Suprapubic skin (tissue), 4 donors: Measurements from ENCODE around the gene RASSF7. TPM values are rescaled to one million over a fixed set of nuclear protein-coding genes. Genes with fewer than 3 reads are reported as not detected.
A peak's percentile ranks its signal among the peaks of the same experiment; 100 is the strongest.

Source experiments
- DNase-seq, 2 donors: peaks; one replicate each; pipeline ENCODE4 v3.0.0-alpha.2; 2019; ENCODE audit warnings: low spot score in 2 of 2
- H3K27ac ChIP-seq: fragments of 200-600 bp; sonication (generic); one replicate; pipeline ENCODE4 v1.5.1; 2019
- H3K27me3 ChIP-seq: fragments of 200-600 bp; sonication (generic); one replicate; pipeline ENCODE4 v1.5.1; 2019
- H3K36me3 ChIP-seq: fragments of 200-600 bp; sonication (generic); one replicate; pipeline ENCODE4 v1.5.1; 2019
- H3K4me1 ChIP-seq: fragments of 200-600 bp; sonication (generic); one replicate; pipeline ENCODE4 v1.5.1; 2019
- H3K4me3 ChIP-seq: fragments of 200-600 bp; sonication (generic); one replicate; pipeline ENCODE4 v1.5.1; 2019; ENCODE audit warnings: mild to moderate bottlenecking
- H3K9me3 ChIP-seq: fragments of 200-600 bp; sonication (generic); one replicate; pipeline ENCODE4 v1.5.1; 2019
- EP300 ChIP-seq: sonication (generic); formaldehyde crosslinking; IDR thresholded peaks from one replicate; pipeline ENCODE4 v1.6.1; 2017; ENCODE audit warnings: antibody characterized with exemption
- POLR2A ChIP-seq, 2 donors: fragments of 450-650 bp; IDR thresholded peaks; one replicate each; pipeline ENCODE4 v1.6.1; 2017; ENCODE audit warnings: antibody characterized with exemption in 2 of 2, mild to moderate bottlenecking in 2 of 2, moderate library complexity in 2 of 2
- POLR2AphosphoS5 ChIP-seq, 3 donors: sonication (generic); formaldehyde crosslinking; IDR thresholded peaks; one replicate each; pipeline ENCODE4 v1.6.1; 2017; ENCODE audit warnings: antibody characterized with exemption in 3 of 3
- WGBS: methylation state at CpG from one replicate; pipeline ENCODE4 v1.1.5; 2018; 5-methylcytosine and 5-hydroxymethylcytosine counted together
- total RNA-seq, 4 donors: library from RNA; depleted of rRNA; stranded (reverse); fragments of >200 nt; gene quantifications; one replicate each; pipeline ENCODE4 v1.1.0, GENCODE V29; 2016
- TF ChIP-seq, protein P1 (sequence below), 2 donors: fragments of 200-600 bp in 1 of 2; fragments of 450-650 bp in 1 of 2; sonication (generic) in 1 of 2; IDR thresholded peaks; one replicate each; pipeline ENCODE4 v1.5.1; 2016 to 2019; ENCODE audit warnings: antibody characterized with exemption in 2 of 2, mild to moderate bottlenecking in 1 of 2, moderate library complexity in 1 of 2

Gene RASSF7
- total RNA-seq, 4 donors from 2014 or later: 82.6 to 113 (median 87.0) TPM

DNA sequence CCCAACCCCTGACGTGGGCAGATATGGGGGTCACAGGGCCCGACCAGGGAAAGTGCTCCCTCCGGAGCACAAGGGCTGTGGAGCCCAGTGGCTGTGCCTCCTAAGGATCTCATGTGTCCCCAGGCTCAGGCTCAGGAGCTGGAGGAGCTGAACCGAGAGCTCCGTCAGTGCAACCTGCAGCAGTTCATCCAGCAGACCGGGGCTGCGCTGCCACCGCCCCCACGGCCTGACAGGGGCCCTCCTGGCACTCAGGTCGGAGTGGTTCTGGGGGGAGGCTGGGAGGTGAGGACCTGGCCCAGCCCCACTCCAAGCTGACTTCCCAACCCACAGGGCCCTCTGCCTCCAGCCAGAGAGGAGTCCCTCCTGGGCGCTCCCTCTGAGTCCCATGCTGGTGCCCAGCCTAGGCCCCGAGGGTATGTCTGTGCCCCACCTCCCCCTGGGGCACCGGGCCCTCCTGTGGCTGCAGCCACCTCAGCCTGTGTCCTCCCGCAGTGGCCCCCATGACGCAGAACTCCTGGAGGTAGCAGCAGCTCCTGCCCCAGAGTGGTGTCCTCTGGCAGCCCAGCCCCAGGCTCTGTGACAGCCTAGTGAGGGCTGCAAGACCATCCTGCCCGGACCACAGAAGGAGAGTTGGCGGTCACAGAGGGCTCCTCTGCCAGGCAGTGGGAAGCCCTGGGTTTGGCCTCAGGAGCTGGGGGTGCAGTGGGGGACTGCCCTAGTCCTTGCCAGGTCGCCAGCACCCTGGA lies 2.5 kb downstream of the RASSF7 start:
- no peaks in the 10 kb centered on the region for H3K36me3 ChIP-seq
- peaks cover 69% of the 10 kb centered on the region for H3K4me1 ChIP-seq
- no peak for DNase-seq
- WGBS: 82% methylated on average over 4 of the region's 18 CpGs
- H3K27ac ChIP-seq: peak overlapping the region; percentile 42
- no peak overlapping the region for H3K4me3 ChIP-seq
- H3K9me3 ChIP-seq: no peaks in the 10 kb centered on the region
- no peak for TF ChIP-seq EP300
- TF ChIP-seq, protein P1, sequence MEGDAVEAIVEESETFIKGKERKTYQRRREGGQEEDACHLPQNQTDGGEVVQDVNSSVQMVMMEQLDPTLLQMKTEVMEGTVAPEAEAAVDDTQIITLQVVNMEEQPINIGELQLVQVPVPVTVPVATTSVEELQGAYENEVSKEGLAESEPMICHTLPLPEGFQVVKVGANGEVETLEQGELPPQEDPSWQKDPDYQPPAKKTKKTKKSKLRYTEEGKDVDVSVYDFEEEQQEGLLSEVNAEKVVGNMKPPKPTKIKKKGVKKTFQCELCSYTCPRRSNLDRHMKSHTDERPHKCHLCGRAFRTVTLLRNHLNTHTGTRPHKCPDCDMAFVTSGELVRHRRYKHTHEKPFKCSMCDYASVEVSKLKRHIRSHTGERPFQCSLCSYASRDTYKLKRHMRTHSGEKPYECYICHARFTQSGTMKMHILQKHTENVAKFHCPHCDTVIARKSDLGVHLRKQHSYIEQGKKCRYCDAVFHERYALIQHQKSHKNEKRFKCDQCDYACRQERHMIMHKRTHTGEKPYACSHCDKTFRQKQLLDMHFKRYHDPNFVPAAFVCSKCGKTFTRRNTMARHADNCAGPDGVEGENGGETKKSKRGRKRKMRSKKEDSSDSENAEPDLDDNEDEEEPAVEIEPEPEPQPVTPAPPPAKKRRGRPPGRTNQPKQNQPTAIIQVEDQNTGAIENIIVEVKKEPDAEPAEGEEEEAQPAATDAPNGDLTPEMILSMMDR (IDR thresholded peaks at IDR 0.05): no peak
- TF ChIP-seq POLR2AphosphoS5 (IDR thresholded peaks at IDR 0.05): no peak
- no peak for TF ChIP-seq POLR2A (IDR thresholded peaks at IDR 0.05)
- no peaks in the 10 kb centered on the region for H3K27me3 ChIP-seq

DNA sequence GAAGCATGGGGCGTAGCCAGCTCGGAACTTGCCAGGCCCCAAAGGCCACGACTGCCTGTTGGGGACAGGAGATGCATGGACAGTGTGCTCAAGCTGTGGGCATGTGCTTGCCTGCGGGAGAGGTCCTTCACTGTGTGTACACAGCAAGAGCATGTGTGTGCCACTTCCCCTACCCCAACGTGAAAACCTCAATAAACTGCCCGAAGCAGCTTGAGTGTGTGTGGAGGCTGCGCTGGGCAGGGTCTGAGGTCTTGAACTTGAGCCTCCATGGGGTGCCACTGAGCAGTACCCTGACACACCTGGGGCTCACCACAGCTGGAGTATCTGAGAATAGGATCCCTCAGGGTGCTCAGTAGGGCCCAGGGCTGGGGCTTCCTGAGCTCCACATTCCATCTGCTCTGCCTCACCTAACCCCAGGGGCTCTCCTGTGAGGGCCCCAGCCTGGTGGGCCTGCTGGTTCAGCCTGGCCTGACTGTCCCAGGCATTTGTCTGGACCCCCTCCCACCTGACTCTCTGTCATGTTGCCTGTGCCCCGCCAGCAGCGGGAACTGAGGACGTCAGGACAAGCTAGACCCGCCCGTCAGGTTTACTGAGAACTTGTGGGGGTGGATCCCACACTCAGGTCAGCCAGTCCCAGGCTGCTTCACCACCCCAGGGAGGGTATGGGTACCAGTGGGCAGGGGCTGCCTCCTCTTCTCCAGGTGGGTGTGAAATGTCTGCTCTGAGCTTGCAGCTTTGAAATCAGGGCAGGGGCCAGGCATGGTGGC lies 3.2 kb downstream of the RASSF7 start:
- no peak for TF ChIP-seq EP300
- TF ChIP-seq POLR2AphosphoS5 (IDR thresholded peaks at IDR 0.05): no peak
- no peak for TF ChIP-seq POLR2A (IDR thresholded peaks at IDR 0.05)
- TF ChIP-seq, protein P1 (IDR thresholded peaks at IDR 0.05): no peak
- Histone ChIP-seq H3K9me3 (no peaks in the 10 kb centered on the region), H3K4me1 (peaks cover 72% of the 10 kb centered on the region), H3K27ac (peak overlapping the region; percentile 42), H3K27me3 (no peaks in the 10 kb centered on the region), H3K4me3 (no peak overlapping the region), H3K36me3 (no peaks in the 10 kb centered on the region)
- peak in 1 of 2 donors; percentile 76 for DNase-seq
- 69% methylated on average over 4 of the region's 12 CpGs for WGBS

DNA sequence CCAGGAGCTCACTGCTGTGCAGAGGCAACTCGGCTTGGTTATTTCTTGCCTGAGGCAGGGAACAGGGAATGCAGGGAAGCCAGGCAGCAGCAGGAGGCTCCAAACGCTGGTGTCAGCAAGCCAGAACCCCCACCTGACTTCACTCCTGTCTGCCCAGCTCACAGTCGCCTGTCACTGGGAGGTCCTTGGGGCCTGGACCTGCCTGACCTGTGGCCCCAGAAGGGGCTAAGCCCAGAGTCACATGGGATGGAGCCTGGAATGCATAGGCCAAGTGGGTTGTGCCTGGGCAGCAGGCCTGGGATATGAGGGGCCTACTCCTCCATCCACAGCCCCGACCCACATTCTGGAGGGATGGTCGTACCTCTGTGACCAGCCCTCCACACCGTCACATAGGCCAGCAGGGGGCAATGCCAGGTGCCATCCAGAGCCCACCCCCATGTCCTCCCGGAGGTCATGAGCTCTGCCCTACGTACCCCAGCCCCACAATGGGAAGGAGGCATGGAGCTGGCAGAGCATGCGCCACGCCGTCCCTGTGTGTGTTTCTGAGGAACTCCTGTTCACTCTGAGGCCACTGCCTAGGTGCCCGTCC lies 5.2 kb downstream of the RASSF7 start:
- WGBS: 76% methylated on average over 8 of the region's 12 CpGs
- Histone ChIP-seq H3K36me3 (no peaks in the 10 kb centered on the region), H3K27ac (no peak overlapping the region), H3K27me3 (no peaks in the 10 kb centered on the region), H3K4me3 (no peak overlapping the region), H3K4me1 (peaks cover 68% of the 10 kb centered on the region), H3K9me3 (no peaks in the 10 kb centered on the region)
- DNase-seq: no peak
- TF ChIP-seq, protein P1 (IDR thresholded peaks at IDR 0.05): no peak
- TF ChIP-seq POLR2A (IDR thresholded peaks at IDR 0.05) (no peak), POLR2AphosphoS5 (IDR thresholded peaks at IDR 0.05) (no peak), EP300 (no peak)

DNA sequence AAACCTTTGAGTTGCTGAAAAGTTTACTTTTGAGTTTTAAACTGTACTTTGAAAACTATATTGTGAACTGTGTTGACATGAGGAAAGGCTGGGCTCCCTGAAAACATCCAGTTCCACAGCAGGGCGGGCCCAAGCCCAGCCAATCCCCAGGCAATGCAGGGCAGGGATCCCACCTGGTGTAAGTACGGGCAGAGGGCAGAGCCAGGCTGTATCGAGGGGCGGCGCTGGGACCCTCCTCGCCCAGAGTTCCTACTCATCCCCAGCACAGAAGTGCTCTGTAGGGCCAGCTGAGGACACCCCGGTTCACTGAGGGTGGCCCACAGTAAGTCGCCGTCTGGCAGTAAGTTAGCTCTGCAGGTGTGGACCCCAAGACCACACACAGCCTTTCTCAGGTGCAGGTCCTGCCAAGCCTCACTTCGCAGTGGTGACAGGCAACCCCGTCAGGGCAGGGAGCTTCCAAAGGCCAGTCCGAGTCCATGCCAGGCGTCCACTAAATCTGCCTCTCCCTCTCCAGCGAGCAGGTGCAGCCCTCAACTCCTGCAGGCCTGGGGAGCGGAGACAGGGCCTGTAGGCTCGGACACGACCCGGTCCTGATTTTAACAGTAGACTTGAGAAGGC lies 6.3 kb downstream of the RASSF7 start:
- Histone ChIP-seq H3K4me3 (peak overlapping the region; percentile 76), H3K27ac (peak overlapping the region; percentile 91), H3K9me3 (no peaks in the 10 kb centered on the region), H3K4me1 (peaks cover 57% of the 10 kb centered on the region), H3K27me3 (no peaks in the 10 kb centered on the region), H3K36me3 (no peaks in the 10 kb centered on the region)
- WGBS: 93% methylated on average over 4 of the region's 18 CpGs
- TF ChIP-seq EP300 (no peak), POLR2A (IDR thresholded peaks at IDR 0.05) (no peak), POLR2AphosphoS5 (IDR thresholded peaks at IDR 0.05) (no peak)
- TF ChIP-seq, protein P1 (IDR thresholded peaks at IDR 0.05): no peak
- DNase-seq: peak; percentile 67 to 75
